GM12878 (cell line): ENCODE measurements around the gene NPAS1. TPM values are rescaled to one million over a fixed set of nuclear protein-coding genes. Genes with fewer than 3 reads are reported as not detected.

Source experiments
- ATAC-seq: fragments of 200-7000 bp; cut with Tn5 transposase; 3 replicates; pipeline ENCODE4 v1.9.1; 2020; ENCODE audit warnings: mild to moderate bottlenecking, moderate library complexity
- BruUV-seq: library from RNA; stranded (reverse); fragments of 400-500 nt; replicated peaks from 2 replicates; lab custom pipeline; 2021; lab: Mats Ljungman, UMichigan
- CTCF ChIA-PET: fragments of 300-600 bp; sonication (Branson Sonifier 250); formaldehyde crosslinking; extraction: SDS; loops from one replicate; lab custom pipeline; 2021; ENCODE audit warnings: inconsistent platforms; lab: Yijun Ruan, JAX
- POLR2A ChIA-PET: fragments of 350-600 bp; formaldehyde crosslinking; extraction: SDS; loops from one replicate; lab custom pipeline; 2021; ENCODE audit warnings: inconsistent platforms; lab: Charles Lee
- RAD21 ChIA-PET: fragments of 300-600 bp; sonication (Branson Sonifier 250); formaldehyde crosslinking; loops from one replicate; lab custom pipeline; 2023; ENCODE audit warnings: antibody characterized with exemption; ENCODE audit not compliant: unreplicated experiment; lab: Charles Lee
- SMC1A ChIA-PET: fragments of 300-600 bp; sonication (Branson Sonifier 250); formaldehyde crosslinking; loops from one replicate; lab custom pipeline; 2023; ENCODE audit not compliant: unreplicated experiment, uncharacterized antibody; lab: Charles Lee
- DNase-seq: peaks from one replicate; pipeline ENCODE4 v3.0.0-alpha.2; 2011; ENCODE audit warnings: low read depth, low spot score
- FAIRE-seq: peaks from 3 replicates; lab custom pipeline; 2011; peaks lifted over from hg19 to GRCh38; lab: Jason Lieb, UNC
- H2AFZ ChIP-seq: 2 replicates; pipeline ENCODE4 v1.6.0; 2011; ENCODE audit warnings: low read depth, low read length, control low read depth; ENCODE audit not compliant: control insufficient read depth
- H3K27ac ChIP-seq: 2 replicates; pipeline ENCODE4 v1.5.1; 2011; ENCODE audit warnings: control low read depth; ENCODE audit not compliant: control insufficient read depth, insufficient read depth
- H3K27me3 ChIP-seq, 2 experiments: replicated peaks in 1 of 2; 2 replicates each; pipeline versions ENCODE4 v1.6.0 to v1.6.1; 2011; ENCODE audit warnings: low read length in 1 of 2; ENCODE audit not compliant: control insufficient read depth in 2 of 2, insufficient read depth in 2 of 2
- H3K36me3 ChIP-seq, 2 experiments: 2 replicates each; pipeline ENCODE4 v1.5.1; 2011; ENCODE audit warnings: low read length in 1 of 2; ENCODE audit not compliant: control insufficient read depth in 2 of 2, insufficient read depth in 2 of 2
- H3K4me1 ChIP-seq: 2 replicates; pipeline ENCODE4 v1.6.1; 2011; ENCODE audit warnings: mild to moderate bottlenecking, low read length, moderate library complexity, mixed read lengths; ENCODE audit not compliant: control insufficient read depth, insufficient read depth
- H3K4me2 ChIP-seq: 2 replicates; pipeline ENCODE4 v1.6.0; 2011; ENCODE audit warnings: control low read depth; ENCODE audit not compliant: control insufficient read depth, insufficient read depth
- H3K4me3 ChIP-seq: fragments of 200-600 bp; sonication (generic); 2 replicates; pipeline ENCODE4 v1.5.1; 2016
- H3K79me2 ChIP-seq: 2 replicates; pipeline ENCODE4 v1.6.0; 2011; ENCODE audit warnings: low read length; ENCODE audit not compliant: control insufficient read depth, insufficient read depth
- H3K9ac ChIP-seq: 2 replicates; pipeline ENCODE4 v1.8.0; 2011; ENCODE audit warnings: low read length, control low read depth, mixed read lengths; ENCODE audit not compliant: control insufficient read depth, insufficient read depth
- H3K9me3 ChIP-seq: replicated peaks from 3 replicates; pipeline ENCODE4 v1.5.1; 2011; ENCODE audit warnings: mild to moderate bottlenecking, low read length; ENCODE audit not compliant: control insufficient read depth, insufficient read depth
- H4K20me1 ChIP-seq: 2 replicates; pipeline ENCODE4 v1.6.0; 2011; ENCODE audit not compliant: control insufficient read depth, insufficient read depth
- CHD2 ChIP-seq: IDR thresholded peaks from 2 replicates; pipeline ENCODE4 v1.6.1; 2011; ENCODE audit warnings: low read depth, low read length, improper control_type of control experiment, borderline replicate concordance
- EP300 ChIP-seq, 2 experiments: fragments of 150-350 bp in 1 of 2; IDR thresholded peaks; 2 replicates each; pipeline ENCODE4 v1.6.1; 2011 to 2012; ENCODE audit warnings: low read depth in 2 of 2, low read length in 2 of 2, borderline replicate concordance in 1 of 2, improper control_type of control experiment in 1 of 2, inconsistent platforms in 1 of 2; ENCODE audit not compliant: control insufficient read depth in 1 of 2
- JUND ChIP-seq: IDR thresholded peaks from 2 replicates; pipeline ENCODE4 v1.6.1; 2012; ENCODE audit warnings: low read depth, mild to moderate bottlenecking, low read length, improper control_type of control experiment, moderate library complexity
- MEF2B ChIP-seq: fragments of 450-650 bp; IDR thresholded peaks from 2 replicates; pipeline ENCODE4 v1.6.1; 2018; ENCODE audit warnings: mild to moderate bottlenecking, moderate library complexity; ENCODE audit not compliant: partially characterized antibody, poor library complexity, severe bottlenecking
- SMC3 ChIP-seq: IDR thresholded peaks from 2 replicates; pipeline ENCODE4 v1.6.1; 2011; ENCODE audit warnings: low read length, improper control_type of control experiment, borderline replicate concordance
- SREBF1 ChIP-seq: IDR thresholded peaks from 2 replicates; pipeline ENCODE4 v1.6.1; 2012; ENCODE audit warnings: mild to moderate bottlenecking, low read length
- TARDBP ChIP-seq: IDR thresholded peaks from 2 replicates; pipeline ENCODE4 v1.6.1; 2016; ENCODE audit warnings: borderline replicate concordance
- ZSCAN29 ChIP-seq: fragments of 450-650 bp; IDR thresholded peaks from 2 replicates; pipeline ENCODE4 v1.6.1; 2017; ENCODE audit warnings: mild to moderate bottlenecking, moderate library complexity
- WGBS: methylation state at CpG from one replicate; pipeline ENCODE4 v1.1.6; 2016; ENCODE audit warnings: low lambda C conversion rate; ENCODE audit not compliant: insufficient replicate concordance, insufficient coverage; ENCODE audit errors: missing lambda C conversion rate; 5-methylcytosine and 5-hydroxymethylcytosine counted together
- in situ Hi-C: fragments of 300-500 bp; cut with MboI; formaldehyde crosslinking; loops from 9 replicates; pipeline ENCODE4 v1.14.3; 2018; ENCODE audit warnings: mixed read lengths
- intact Hi-C: fragments of 100-400 bp; cut with micrococcal nuclease; formaldehyde crosslinking; loops from one replicate; pipeline ENCODE4 v1.14.2; 2022; ENCODE audit not compliant: unreplicated experiment
- polyA plus RNA-seq, 11 experiments: library from polyadenylated mRNA; depleted of rRNA in 4 of 11; unstranded in 6 of 11; stranded (reverse) in 5 of 11; fragments of >200 nt; fragmentation: Nextera tagmentation in 4 of 11; fragmentation: Illumina TruSeq in 1 of 11; extraction: Ambion mirVana in 4 of 11; extraction: Trizol in 1 of 11; gene quantifications; 1 replicate in 1 of 11; 2 replicates in 10 of 11; pipeline versions ENCODE4 v1.2.1 to v1.2.3, GENCODE V29; 2011 to 2016; ENCODE audit warnings: inconsistent platforms in 2 of 11, missing spikeins in 2 of 11, low read depth in 1 of 11
- total RNA-seq, 4 experiments: library from RNA; depleted of rRNA in 3 of 4; stranded (reverse); fragments of >200 nt in 3 of 4; fragmentation: Illumina TruSeq in 1 of 4; extraction: Trizol in 1 of 4; gene quantifications; 2 replicates each; pipeline versions ENCODE4 v1.2.1 to v1.2.3, GENCODE V29; 2013 to 2021
- TF ChIP-seq, protein P1 (sequence below): fragments of 450-650 bp; formaldehyde crosslinking; IDR thresholded peaks from 2 replicates; pipeline ENCODE4 v1.4.0; 2020; ENCODE audit warnings: mild to moderate bottlenecking, moderate library complexity
- TF ChIP-seq, protein P2 (sequence below): fragments of 450-650 bp; formaldehyde crosslinking; IDR thresholded peaks from 2 replicates; pipeline ENCODE4 v1.4.0; 2022; ENCODE audit warnings: mild to moderate bottlenecking, moderate library complexity

Gene NPAS1
- total and polyA plus RNA-seq, 10 of the 15 experiments (the other 5 are each of a cell fraction or from before 2014, with no cell fraction given) = 0.14 to 0.72 (median 0.28) TPM; not detected in 3

DNA sequence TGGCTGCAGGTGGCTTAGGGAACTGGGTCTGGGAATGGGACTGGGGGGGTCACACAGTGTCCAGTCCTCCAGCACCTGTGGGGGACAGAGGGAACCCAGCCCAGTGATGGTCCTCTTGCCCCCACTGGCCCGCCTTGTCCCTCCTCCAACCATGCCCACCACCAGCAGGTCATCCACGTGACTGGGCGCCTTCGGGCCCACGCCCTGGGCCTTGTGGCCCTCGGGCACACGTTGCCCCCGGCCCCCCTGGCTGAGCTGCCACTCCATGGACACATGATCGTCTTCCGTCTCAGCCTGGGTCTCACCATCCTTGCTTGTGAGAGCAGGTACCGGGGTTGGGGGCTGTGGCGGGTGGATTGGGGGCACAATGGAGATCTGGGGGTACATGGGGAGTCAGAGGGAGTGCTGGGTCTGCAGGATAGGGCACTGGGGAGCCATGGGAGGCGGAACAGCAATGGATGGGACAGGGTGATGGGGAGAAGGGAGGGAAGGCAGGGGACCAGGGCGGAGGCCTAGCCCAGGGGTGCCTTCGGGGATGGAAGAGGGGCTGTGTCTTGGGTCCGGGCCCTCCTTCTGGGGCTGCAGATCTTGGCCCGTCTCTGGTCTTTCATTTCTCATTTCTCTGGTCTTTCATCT lies 19.7 kb downstream of the NPAS1 start:
- BruUV-seq = no TSS peak
- CTCF ChIA-PET = interaction anchor here (0.6 to 1.5 kb wide), 2 partner anchors 65 to 205 kb away, joined by 3 to 4 read pairs; no protein-coding TSS in a partner anchor

GRCh38 chr19:47040869-47041268 lies 21.2 kb downstream of the NPAS1 start:
- ChIA-PET SMC1A (no interaction called here), POLR2A (no interaction called here), CTCF (no interaction called here), RAD21 (interaction anchor here (0.6 kb wide), 1 partner anchor 1061 kb away, joined by 3 read pairs; no protein-coding TSS in a partner anchor)
- no peaks in the 10 kb centered on the region for H3K4me1 ChIP-seq
- in situ Hi-C loops = no loop called here
- TF ChIP-seq MEF2B (no peak), SREBF1 (no peak), EP300 (IDR thresholded peaks at IDR 0.05; ENCODE audit: borderline replicate concordance in 1 of 2, control insufficient read depth in 1 of 2, low read depth in 2 of 2, low read length in 2 of 2) (no peak)
- TF ChIP-seq, protein P1, sequence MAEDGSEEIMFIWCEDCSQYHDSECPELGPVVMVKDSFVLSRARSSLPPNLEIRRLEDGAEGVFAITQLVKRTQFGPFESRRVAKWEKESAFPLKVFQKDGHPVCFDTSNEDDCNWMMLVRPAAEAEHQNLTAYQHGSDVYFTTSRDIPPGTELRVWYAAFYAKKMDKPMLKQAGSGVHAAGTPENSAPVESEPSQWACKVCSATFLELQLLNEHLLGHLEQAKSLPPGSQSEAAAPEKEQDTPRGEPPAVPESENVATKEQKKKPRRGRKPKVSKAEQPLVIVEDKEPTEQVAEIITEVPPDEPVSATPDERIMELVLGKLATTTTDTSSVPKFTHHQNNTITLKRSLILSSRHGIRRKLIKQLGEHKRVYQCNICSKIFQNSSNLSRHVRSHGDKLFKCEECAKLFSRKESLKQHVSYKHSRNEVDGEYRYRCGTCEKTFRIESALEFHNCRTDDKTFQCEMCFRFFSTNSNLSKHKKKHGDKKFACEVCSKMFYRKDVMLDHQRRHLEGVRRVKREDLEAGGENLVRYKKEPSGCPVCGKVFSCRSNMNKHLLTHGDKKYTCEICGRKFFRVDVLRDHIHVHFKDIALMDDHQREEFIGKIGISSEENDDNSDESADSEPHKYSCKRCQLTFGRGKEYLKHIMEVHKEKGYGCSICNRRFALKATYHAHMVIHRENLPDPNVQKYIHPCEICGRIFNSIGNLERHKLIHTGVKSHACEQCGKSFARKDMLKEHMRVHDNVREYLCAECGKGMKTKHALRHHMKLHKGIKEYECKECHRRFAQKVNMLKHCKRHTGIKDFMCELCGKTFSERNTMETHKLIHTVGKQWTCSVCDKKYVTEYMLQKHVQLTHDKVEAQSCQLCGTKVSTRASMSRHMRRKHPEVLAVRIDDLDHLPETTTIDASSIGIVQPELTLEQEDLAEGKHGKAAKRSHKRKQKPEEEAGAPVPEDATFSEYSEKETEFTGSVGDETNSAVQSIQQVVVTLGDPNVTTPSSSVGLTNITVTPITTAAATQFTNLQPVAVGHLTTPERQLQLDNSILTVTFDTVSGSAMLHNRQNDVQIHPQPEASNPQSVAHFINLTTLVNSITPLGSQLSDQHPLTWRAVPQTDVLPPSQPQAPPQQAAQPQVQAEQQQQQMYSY (CRISPR knock-in tag) = no peak
- TF ChIP-seq, protein P2, sequence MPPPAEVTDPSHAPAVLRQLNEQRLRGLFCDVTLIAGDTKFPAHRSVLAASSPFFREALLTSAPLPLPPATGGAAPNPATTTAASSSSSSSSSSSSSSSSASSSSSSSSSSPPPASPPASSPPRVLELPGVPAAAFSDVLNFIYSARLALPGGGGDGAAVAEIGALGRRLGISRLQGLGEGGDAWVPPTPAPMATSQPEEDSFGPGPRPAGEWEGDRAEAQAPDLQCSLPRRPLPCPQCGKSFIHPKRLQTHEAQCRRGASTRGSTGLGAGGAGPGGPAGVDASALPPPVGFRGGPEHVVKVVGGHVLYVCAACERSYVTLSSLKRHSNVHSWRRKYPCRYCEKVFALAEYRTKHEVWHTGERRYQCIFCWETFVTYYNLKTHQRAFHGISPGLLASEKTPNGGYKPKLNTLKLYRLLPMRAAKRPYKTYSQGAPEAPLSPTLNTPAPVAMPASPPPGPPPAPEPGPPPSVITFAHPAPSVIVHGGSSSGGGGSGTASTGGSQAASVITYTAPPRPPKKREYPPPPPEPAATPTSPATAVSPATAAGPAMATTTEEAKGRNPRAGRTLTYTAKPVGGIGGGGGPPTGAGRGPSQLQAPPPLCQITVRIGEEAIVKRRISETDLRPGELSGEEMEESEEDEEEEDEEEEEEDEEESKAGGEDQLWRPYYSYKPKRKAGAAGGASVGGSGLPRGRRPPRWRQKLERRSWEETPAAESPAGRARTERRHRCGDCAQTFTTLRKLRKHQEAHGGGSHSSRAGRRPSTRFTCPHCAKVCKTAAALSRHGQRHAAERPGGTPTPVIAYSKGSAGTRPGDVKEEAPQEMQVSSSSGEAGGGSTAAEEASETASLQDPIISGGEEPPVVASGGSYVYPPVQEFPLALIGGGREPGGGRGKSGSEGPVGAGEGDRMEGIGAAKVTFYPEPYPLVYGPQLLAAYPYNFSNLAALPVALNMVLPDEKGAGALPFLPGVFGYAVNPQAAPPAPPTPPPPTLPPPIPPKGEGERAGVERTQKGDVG (CRISPR knock-in tag) = no peak
- no peaks in the 10 kb centered on the region for H3K27me3 ChIP-seq
- FAIRE-seq (no peak), ATAC-seq (no peak), DNase-seq (no peak)
- intact Hi-C loops = no loop called here
- H3K36me3 ChIP-seq = no peaks in the 10 kb centered on the region
- no peak overlapping the region for H2AFZ ChIP-seq
- no peak overlapping the region for H3K27ac ChIP-seq
- H3K4me3 ChIP-seq = no peak overlapping the region
- H3K79me2 ChIP-seq = no peaks in the 10 kb centered on the region
- no peak overlapping the region for H3K9ac ChIP-seq
- H3K4me2 ChIP-seq = no peak overlapping the region
- BruUV-seq = no TSS peak
- no peaks in the 10 kb centered on the region for H3K9me3 ChIP-seq
- 86% methylated on average over 8 of the region's 8 CpGs for WGBS
- H4K20me1 ChIP-seq = no peaks in the 10 kb centered on the region

More for the DNA sequence above, 19.7 kb downstream of the NPAS1 start:
- no peaks in the 10 kb centered on the region for H3K79me2 ChIP-seq
- H3K27ac ChIP-seq = no peak overlapping the region
- ChIA-PET SMC1A (no interaction called here), RAD21 (no interaction called here), POLR2A (no interaction called here)
- DNase-seq (no peak), ATAC-seq (no peak), FAIRE-seq (no peak)
- WGBS = 61% methylated on average over 16 of the region's 17 CpGs
- H3K9ac ChIP-seq = no peak overlapping the region
- in situ Hi-C loops = no loop called here
- no peaks in the 10 kb centered on the region for H4K20me1 ChIP-seq
- H3K27me3 ChIP-seq = no peaks in the 10 kb centered on the region
- TF ChIP-seq JUND (no peak), SMC3 (no peak), ZSCAN29 (no peak), TARDBP (no peak), CHD2 (no peak)
- TF ChIP-seq, all 136 proteins: peak for 0
- Histone ChIP-seq H3K36me3 (no peaks in the 10 kb centered on the region), H3K9me3 (no peaks in the 10 kb centered on the region), H3K4me3 (no peak overlapping the region), H3K4me1 (peaks cover 6% of the 10 kb centered on the region; the same call in 1 of the 2 replicates), H2AFZ (no peak overlapping the region), H3K4me2 (no peak overlapping the region)
- intact Hi-C loops = loop anchor here (10.0 kb wide), 1 partner anchor 205 kb away; no protein-coding TSS in a partner anchor
